MCF 10A (cell line): Measurements from ENCODE around the gene OR51A2. TPM values are rescaled to one million over a fixed set of nuclear protein-coding genes. Genes with fewer than 3 reads are reported as not detected.

ENCODE experiments used
- BruUV-seq: library from RNA; stranded (reverse); fragments of 400-500 nt; replicated peaks from 2 replicates; lab custom pipeline; 2021; lab: Mats Ljungman, UMichigan
- CTCF ChIA-PET: fragments of 300-600 bp; sonication (Branson Sonifier 250); formaldehyde crosslinking; extraction: SDS; loops from one replicate; lab custom pipeline; 2021; ENCODE audit warnings: antibody characterized with exemption, inconsistent platforms; lab: Yijun Ruan, JAX
- POLR2A ChIA-PET: fragments of 300-600, 350-650 bp; sonication (Branson Sonifier 250); formaldehyde crosslinking; extraction: SDS; loops from one replicate; lab custom pipeline; 2020; ENCODE audit warnings: antibody characterized with exemption, inconsistent platforms; lab: Yijun Ruan, JAX
- DNase-seq: peaks from one replicate; pipeline ENCODE4 v3.0.0-alpha.2; 2018; ENCODE audit not compliant: unreplicated experiment
- H3K27ac Mint-ChIP-seq: one replicate; pipeline ENCODE4 v1.8.0; 2022; ENCODE audit warnings: mild to moderate bottlenecking, low read depth, mixed read lengths; ENCODE audit not compliant: unreplicated experiment
- H3K27me3 Mint-ChIP-seq: one replicate; pipeline ENCODE4 v1.8.0; 2022; ENCODE audit warnings: mixed read lengths; ENCODE audit not compliant: insufficient read depth, unreplicated experiment
- H3K36me3 Mint-ChIP-seq: one replicate; pipeline ENCODE4 v1.8.0; 2022; ENCODE audit warnings: mild to moderate bottlenecking, moderate library complexity, mixed read lengths; ENCODE audit not compliant: insufficient read depth, unreplicated experiment
- H3K4me1 Mint-ChIP-seq: one replicate; pipeline ENCODE4 v1.8.0; 2022; ENCODE audit warnings: mixed read lengths; ENCODE audit not compliant: insufficient read depth, unreplicated experiment
- H3K4me3 Mint-ChIP-seq: one replicate; pipeline ENCODE4 v1.8.0; 2022; ENCODE audit warnings: mild to moderate bottlenecking, moderate library complexity, mixed read lengths; ENCODE audit not compliant: unreplicated experiment
- H3K9me3 Mint-ChIP-seq: one replicate; pipeline ENCODE4 v1.8.0; 2022; ENCODE audit warnings: mixed read lengths; ENCODE audit not compliant: unreplicated experiment
- intact Hi-C: fragments of 100-400 bp; cut with micrococcal nuclease; formaldehyde crosslinking; loops from 2 replicates; pipeline ENCODE4 v1.14.1; 2022
- total RNA-seq: library from RNA; stranded (reverse); gene quantifications from 2 replicates; pipeline ENCODE4 v1.2.3, GENCODE V29; 2022
- TF ChIP-seq, protein P1 (sequence below): fragments of 200-600 bp; IDR thresholded peaks from one replicate; pipeline ENCODE4 v1.8.0; 2022; ENCODE audit warnings: antibody characterized with exemption, mild to moderate bottlenecking; ENCODE audit not compliant: unreplicated experiment

OR51A2 gene
- total RNA-seq, 1 experiment from 2014 or later: not detected

DNA sequence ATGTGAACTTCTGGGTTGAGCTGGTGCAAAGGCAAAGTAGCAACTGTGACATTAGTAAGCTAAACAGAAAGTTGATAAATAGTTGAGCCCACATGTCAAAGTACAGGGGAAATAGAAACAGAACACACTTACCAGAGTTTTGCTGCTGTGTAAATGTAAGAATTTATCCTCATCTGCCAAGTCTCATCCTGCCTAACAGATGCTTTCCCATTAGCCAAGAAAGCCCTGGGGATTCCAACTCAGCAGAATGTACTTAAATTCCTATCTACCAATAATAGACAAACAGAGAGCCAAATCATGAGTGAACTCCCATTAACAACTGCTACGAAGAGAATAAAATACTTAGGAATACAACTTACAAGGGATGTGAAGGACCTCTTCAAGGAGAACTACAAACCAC lies 7.3 kb upstream of the OR51A2 start:
- no TSS peak for BruUV-seq
- intact Hi-C loops: no loop called here
- POLR2A ChIA-PET: no interaction called here

DNA sequence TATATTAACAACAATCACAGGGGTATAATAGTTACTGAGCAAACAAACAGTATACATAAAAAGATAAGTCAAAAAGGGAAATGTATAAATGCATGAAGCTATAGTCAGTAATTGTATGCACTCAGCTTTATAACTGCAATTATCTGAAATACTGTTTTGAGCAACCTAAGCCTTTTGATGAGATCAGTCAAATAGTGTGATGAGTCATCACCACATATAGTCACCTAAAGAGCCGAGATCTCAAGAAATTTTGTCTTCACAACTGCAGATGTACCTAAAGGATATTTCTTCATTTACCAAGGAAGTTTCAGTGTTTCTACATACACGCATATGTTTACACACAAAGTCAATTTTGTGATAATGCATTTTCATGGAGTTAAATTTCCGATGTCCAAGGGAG lies 5.4 kb upstream of the OR51A2 start:
- intact Hi-C loops: no loop called here
- ChIA-PET POLR2A (no interaction called here), CTCF (interaction anchor here (0.6 kb wide), 1 partner anchor 13 kb away, joined by 3 read pairs; no protein-coding TSS in a partner anchor)
- peaks cover 8% of the 10 kb centered on the region for H3K9me3 Mint-ChIP-seq
- peaks cover 30% of the 10 kb centered on the region for H3K27me3 Mint-ChIP-seq
- no peak overlapping the region for H3K27ac Mint-ChIP-seq
- H3K4me3 Mint-ChIP-seq: no peak overlapping the region
- no peaks in the 10 kb centered on the region for H3K4me1 Mint-ChIP-seq
- no TSS peak for BruUV-seq
- peak; percentile 3 for DNase-seq
- TF ChIP-seq, protein P1, sequence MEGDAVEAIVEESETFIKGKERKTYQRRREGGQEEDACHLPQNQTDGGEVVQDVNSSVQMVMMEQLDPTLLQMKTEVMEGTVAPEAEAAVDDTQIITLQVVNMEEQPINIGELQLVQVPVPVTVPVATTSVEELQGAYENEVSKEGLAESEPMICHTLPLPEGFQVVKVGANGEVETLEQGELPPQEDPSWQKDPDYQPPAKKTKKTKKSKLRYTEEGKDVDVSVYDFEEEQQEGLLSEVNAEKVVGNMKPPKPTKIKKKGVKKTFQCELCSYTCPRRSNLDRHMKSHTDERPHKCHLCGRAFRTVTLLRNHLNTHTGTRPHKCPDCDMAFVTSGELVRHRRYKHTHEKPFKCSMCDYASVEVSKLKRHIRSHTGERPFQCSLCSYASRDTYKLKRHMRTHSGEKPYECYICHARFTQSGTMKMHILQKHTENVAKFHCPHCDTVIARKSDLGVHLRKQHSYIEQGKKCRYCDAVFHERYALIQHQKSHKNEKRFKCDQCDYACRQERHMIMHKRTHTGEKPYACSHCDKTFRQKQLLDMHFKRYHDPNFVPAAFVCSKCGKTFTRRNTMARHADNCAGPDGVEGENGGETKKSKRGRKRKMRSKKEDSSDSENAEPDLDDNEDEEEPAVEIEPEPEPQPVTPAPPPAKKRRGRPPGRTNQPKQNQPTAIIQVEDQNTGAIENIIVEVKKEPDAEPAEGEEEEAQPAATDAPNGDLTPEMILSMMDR: no peak
- no peaks in the 10 kb centered on the region for H3K36me3 Mint-ChIP-seq

More for the DNA sequence above, 7.3 kb upstream of the OR51A2 start:
- DNase-seq: no peak
- peaks cover 33% of the 10 kb centered on the region for H3K27me3 Mint-ChIP-seq
- H3K4me3 Mint-ChIP-seq: no peak overlapping the region
- no peak overlapping the region for H3K27ac Mint-ChIP-seq
- no peaks in the 10 kb centered on the region for H3K36me3 Mint-ChIP-seq
- peaks cover 8% of the 10 kb centered on the region for H3K9me3 Mint-ChIP-seq
- CTCF ChIA-PET: no interaction called here
- H3K4me1 Mint-ChIP-seq: no peaks in the 10 kb centered on the region
- TF ChIP-seq, protein P1: no peak

DNA sequence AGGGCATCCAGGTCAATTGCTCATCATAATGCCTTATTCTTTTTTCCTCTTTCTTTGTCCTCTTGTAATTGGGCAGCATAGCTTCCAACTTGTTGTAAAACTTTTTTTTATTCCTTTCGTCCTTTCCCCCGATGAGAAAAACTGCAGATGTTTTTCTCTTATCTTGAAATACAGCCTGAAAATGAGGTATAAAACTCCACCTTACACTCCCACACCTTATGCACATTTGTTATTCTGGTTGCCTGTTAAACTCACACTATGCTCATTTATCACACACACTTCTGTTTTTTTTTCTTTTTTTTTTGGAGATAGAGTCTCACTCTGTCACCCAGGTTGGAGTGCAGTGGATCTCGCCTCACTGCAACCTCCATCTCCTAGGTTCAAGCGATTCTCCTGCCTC lies 1.9 kb upstream of the OR51A2 start:
- no peak for DNase-seq

DNA sequence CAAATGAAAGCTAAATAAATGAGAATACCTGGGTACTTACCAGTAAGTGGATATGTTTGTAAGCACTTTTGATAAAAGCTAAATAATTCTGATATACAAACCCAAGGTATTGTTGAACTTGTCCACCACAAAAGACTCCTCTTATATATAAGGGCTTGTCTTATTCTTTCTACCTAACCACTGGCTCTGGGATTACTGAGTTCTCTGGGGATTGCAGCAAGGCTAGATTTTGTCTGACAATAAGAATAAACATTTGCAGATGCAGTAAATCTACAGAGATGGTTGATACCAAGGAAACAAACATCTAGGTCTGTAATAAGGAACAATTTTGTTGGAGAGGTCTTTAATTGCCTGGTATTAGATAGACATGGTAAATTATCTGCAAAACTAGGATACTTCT lies 8.0 kb downstream of the OR51A2 start, which contains the start of gene OR51A4:
Gene OR51A4 (minus strand): TSS at position 101 of the 400 bp plus-strand sequence. CDS start 505 bp downstream, outside the sequence.
- no peak for DNase-seq
- TF ChIP-seq, protein P1: no peak
- Mint-ChIP-seq H3K27me3 (peaks cover 10% of the 10 kb centered on the region), H3K4me1 (no peaks in the 10 kb centered on the region), H3K9me3 (no peaks in the 10 kb centered on the region), H3K27ac (no peak within 1 kb of the TSS), H3K4me3 (no peak within 1 kb of the TSS), H3K36me3 (no peaks in the 10 kb centered on the region)
- ChIA-PET POLR2A (no interaction called here), CTCF (no interaction called here)
- intact Hi-C loops: no loop called here
- no TSS peak for BruUV-seq

More for the DNA sequence above, 1.9 kb upstream of the OR51A2 start:
- intact Hi-C loops: no loop called here
- Mint-ChIP-seq H3K27me3 (peaks cover 23% of the 10 kb centered on the region), H3K9me3 (peaks cover 8% of the 10 kb centered on the region), H3K27ac (no peak overlapping the region), H3K4me1 (no peaks in the 10 kb centered on the region), H3K4me3 (no peak overlapping the region), H3K36me3 (no peaks in the 10 kb centered on the region)
- POLR2A ChIA-PET: no interaction called here
- CTCF ChIA-PET: no interaction called here
- TF ChIP-seq, protein P1: no peak
- BruUV-seq: no TSS peak
